ENCODE results near the gene RAB25.

RAB25 gene

DNA sequence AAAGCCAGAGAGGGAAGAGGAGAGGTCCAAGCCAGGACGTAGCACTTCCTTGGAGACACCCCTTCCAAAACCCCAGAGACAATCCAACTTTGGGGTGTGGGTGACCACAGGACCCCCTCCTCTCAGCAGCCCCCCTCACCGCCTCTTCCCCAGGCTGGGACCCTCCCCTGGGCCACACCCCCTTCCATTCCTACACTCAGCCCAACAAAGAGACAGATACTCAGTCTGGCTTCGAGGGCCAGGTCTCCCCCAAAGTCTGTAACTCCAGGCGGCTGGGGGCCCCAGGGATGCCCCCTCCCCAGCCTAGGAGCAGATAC, 19.9 kb downstream of the RAB25 start:
- no peak for FAIRE-seq

GRCh38 chr1:156081180-156081916, 20.4 kb downstream of the RAB25 start:
- FAIRE-seq, result no peak

DNA sequence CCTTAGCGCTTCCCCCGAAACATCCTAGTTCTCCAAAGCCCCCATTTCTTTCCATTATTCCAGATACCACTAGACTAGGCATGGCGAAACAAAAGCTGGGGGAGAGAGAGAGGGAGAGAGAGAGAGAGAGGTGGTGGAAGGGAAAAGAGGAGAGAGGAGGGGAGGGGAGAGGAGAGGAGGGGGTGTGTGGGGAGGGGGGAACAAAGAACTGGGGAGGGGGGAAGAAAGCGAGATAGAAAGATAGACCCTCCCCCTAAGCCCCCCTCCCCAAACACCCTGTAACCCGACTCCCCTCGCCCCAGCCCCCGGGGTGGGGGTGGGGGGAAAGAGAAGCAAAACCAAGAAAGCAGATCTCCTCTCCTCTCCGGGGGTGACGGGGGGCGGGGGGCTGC, 21.0 kb downstream of the RAB25 start:
- no peak for FAIRE-seq

- no peak for FAIRE-seq
These were observed 21.5 kb downstream of the RAB25 start, which contains the start of gene MEX3A for GRCh38 chr1:156082309-156083091. MEX3A (minus strand) TSS chr1:156082465; CDS start chr1:156081998, 467 bp downstream.

DNA sequence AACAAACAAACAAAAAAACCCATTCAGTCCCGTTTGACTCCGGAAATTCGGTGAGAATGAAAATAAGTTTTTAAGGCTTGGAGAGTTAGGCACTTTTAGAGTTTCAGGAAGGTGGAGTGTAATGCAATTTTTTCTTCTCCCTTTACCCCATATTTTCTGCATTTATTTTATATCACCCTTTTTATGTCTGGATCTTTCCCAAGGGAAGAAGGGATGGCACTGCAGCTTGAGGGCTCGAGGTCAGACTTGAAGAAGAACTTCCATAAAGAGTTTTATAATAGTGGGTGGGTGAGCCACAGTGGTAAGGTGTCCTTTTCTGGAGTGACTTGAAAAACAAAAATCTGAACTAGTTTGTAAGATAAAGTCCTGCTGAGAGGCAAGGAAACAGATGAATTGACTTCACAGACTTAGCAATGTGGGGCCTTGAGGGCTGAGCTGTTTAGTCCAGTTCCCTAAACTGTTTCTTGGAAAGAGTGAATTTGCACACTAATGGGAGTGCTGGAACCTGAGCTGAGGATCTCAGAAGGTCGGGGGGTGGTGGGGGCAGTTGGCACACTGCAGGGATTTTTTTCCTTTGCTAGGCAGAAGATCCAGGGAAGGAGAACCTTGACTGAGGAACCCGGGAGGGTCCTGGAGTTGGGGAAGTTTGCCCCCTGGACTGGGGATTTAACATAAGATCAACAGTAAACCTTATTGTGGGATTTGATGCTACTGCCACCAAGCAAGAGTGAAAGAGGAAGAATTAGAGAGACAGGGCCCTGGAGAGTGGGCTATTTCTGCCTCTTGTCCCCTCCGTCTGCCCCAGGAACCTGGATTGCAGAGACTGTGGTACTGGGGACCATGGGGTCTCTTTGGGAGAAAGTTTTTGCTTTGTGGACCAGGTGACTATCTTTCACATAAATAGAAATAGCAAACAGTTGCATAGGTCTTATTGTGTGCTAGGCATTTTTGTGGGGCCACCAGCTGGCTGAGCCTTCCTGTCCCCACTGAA, 23.1 kb downstream of the RAB25 start:
- no peak for FAIRE-seq

DNA sequence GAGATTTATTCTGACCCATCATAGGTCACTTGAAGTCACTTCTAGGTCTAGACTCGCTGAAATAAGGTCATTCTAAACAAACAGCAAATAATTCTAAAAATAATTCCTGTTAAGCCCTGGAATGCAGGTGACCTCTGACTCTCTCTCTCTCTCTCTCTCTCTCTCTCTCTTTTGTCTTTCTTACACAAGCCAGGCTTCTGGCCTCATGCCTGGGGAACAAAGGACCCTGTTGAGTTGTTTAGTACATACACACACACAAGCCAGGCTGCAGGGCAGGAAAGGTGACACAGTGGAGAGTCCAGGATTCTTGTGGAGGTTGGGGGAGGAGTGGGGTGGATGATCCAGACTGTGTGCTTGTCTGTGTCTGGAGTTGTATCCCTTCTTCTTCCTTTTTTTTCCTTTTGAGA, 25.3 kb downstream of the RAB25 start:
- no peak for FAIRE-seq

DNA sequence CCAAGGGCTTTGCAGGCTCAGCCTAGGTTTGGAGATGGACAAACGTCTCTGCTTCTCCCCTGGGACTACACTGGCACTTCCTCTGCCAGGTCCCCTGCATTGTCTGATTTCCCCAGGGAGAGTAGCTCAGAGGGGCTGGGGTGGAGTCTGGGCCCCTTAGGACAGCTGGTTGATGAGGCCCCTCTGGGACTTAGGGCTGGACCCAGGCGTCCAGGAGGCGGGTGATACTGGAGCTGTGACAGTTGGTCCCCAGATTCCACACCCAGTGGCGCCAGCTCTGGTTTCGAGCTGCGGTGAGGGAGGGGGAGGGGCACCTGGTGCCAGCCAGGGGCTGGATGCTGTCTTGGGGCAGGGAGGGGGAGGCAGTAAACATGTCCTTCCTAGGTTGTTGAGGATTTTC, 28.7 kb downstream of the RAB25 start:
- no peak for FAIRE-seq

DNA sequence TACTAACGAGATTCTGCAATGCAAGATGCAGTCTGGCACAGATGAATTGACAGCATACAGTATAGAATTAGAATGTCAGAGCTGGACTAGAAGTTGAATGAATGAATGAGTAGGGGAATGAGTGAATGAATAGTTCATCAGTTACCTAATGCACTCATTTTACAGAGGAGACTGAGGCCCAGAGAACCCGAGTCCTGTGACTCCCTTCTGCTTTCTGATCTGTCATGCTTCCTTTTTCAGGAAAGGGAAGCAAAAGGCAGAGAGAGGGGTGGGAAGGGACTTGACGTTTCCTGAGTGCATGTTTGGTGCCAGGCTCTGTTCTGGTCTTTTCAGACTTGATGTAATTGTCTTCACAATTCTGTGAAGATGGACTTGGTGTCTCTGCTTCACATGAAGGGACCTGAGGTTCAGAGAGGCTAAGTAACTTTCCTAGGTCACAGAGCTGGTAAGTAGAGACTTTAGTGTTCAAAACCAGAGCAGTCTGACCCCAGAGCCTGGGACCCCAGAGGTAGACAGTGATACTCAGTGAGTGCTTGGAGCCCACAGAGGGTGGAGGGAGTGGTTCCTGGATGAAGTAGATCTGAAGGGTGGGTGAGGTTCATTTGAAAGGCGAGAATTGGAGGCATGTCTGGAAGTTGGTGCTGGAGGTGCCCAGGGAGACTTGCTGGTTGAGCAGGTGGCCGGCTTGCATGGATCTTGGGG, 29.3 kb downstream of the RAB25 start:
- no peak for FAIRE-seq

GRCh38 chr1:156090840-156091188, 29.9 kb downstream of the RAB25 start:
- no peak for FAIRE-seq

DNA sequence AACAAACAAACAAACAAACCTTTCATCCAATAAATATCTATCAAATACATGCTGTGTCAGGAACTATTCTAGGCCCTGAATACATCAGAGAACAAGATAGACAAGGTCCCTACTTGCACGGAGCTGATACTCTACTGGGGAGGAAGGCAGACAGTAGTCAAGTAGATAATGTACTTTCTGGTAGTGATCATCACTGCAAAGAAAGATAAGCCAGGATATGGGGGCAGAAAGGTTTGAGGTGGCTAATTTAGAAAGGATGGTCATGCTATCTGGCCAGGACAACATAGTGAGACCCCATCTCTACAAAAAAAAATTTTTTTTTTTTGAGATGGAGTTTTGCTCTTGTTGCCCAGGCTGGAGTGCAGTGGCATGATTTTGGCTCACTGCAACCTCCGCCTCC, 30.6 kb downstream of the RAB25 start:
- no peak for FAIRE-seq

DNA sequence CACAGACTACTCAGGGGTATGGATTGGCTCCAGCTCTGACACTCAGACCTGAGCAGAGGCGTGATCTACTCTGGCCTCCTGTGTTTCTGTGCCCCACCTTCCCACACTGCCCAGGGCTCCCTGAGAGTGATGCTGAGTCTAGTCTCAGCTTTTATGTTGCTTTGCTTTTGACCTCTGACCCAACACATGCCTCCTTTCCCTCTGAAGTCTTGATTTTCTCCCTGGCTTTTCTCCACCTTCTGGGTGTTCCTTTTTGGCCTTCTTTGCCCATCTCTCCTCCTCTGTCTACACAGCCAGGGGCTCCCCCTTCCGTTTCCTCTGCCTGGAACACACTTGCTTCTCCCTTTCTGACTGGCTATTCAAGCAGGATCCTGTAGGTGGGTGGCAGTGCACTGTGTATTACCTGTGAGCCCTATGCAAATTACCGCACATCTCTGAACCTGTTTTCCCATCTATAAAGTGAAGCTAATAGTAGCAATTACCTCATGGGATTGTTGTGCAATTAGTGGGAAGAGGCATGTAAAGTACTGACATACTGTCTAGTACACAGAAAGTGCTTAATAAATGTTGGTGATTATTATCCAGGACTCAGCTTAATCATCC, 35.0 kb downstream of the RAB25 start:
- FAIRE-seq, result no peak

DNA sequence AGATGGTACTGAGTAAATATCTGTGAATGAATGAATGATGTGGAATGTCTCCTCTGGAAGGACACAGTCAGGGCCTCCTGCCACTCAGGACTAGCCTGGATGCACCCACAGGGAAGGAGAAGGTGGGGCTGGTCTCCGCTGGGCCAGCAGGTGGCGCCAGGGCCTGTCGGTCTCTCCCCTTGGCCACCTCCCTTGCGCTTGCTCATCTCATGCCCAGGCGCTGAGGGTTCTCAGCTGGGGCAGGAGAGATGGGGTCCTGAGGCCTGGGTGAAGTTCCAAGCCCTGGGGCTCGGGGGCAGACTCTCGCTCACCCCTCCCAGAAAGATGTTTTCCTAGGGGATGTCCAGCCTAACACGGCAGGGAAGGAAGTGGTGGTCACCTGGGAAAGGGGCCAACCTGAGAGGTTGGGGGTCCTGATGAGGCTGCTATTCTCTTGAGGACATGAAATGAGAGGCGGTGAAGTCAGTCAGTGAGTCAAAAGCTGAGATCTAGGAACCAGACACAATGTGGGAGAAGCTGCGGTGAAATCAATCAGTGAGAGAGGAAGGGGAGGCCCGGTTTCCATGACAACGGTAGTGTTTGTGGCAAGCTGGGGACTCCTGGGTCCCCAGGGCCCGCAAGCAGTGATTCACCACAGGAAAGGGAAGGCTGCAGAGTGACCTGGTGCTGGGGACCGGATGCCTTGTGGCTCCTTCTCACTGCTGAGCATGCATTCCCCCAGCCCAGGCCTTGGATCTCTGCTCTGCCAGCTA, 35.9 kb downstream of the RAB25 start:
- no peak for FAIRE-seq

GRCh38 chr1:156097499-156098178, 36.7 kb downstream of the RAB25 start:
- no peak for FAIRE-seq

GRCh38 chr1:156098784-156099183, 37.8 kb downstream of the RAB25 start:
- no peak for FAIRE-seq

DNA sequence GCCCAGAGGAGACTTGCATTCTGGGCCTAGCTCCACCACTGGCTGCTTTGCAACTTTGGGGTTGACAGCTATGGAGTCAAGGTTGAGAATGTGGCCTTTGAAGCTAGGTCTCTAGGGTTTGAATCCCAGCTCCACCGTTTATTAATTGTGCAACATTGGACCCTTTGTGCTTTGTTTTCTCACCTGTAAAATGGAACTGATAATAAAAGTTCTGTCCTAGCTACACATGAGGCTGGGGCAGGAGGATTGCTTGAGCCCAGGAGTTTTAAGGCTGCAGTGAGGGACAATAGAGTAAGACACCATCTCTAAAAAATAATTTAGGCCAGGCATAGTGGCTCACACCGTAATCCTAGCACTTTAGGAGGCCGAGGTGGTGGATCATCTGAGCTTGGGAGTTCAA, 38.3 kb downstream of the RAB25 start:
- no peak for FAIRE-seq

GRCh38 chr1:156100205-156100995, 39.4 kb downstream of the RAB25 start:
- no peak for FAIRE-seq

DNA sequence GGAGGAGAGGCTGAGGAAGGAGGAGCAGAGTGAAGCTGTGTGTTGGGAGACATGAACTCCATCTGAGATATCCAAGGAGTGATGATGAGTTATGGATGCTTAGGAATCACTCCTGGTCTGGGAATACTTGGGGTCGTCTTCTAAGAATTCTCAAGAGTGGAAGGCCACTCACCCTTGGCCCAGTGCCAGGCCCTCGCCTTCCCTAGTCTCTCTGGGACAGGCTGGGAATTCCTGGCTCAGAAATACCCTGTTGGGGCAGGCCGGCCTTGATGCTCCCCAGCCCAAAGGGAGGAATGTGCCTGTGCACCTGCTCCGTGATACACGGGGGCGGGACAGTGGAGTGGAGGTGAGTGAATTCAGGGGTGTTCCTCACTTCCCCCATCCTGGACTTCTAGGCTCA, 40.9 kb downstream of the RAB25 start:
- FAIRE-seq, result no peak

DNA sequence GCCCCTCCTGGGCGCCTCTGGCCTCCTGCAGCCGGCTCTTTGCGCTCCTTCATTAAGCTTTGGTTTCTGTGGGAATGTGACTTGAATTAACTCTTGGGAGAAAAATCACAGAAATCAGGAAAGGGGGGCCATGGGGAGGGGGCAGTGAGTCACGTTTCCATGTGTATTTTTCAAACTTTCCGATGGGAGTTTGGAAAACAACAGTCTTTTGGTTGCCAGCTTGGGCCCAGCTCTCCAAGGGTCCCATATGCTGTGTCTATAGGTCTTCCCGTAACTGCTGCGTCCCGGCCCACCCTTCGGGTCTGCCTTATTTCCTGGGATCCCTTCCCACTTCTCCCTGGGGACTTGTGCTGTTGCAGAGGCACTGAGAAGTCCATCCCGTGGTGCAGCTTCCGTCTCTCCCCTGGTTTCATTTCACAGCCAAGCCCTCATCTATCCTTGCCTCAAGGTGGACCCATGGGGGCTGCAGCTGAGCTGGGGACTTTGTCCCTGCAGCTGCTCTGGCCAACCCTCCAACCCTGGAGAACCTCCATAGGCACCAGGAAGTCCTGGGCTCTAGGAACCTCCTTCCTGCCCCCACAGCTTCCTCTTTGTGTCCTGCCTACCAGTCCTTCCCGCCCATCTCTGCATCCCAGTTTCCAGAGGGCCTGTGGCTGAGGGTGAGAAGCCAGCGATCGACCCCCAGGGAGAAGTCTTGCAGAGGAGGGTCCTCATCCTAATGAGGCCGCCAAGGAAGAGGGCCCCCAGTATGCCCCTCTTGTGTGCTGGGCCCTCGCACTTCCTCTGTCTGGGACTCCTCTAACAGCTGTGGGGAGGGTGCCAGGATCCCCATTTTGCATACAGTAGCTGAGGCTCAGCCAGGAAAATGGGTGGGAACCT, 41.9 kb downstream of the RAB25 start:
- FAIRE-seq, result no peak

DNA sequence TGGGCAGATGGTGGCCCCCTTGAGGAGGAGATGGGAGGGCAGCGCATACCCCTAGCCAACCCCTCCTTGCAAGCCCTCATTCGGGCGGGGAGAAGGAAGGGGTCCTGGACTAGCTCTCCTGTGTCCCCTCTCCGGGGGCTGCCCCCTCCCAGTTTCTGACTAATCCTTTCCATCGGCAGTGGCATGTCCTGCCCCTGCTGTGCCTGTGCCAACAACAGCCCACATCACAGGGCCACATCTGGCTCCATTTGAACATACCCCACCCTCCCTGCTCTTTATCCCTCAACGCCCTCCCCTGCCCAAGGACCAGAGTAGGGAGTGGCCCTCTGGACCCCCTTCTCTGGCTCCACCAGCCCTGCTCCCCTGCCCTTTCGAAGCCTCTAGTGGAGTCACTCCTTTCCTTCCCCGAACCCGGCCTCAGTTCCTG, 42.6 kb downstream of the RAB25 start:
- FAIRE-seq, result no peak

Data from islet of Langerhans (tissue), 1 donor.